ENCODE data around the gene TTLL10.

Gene TTLL10

DNA sequence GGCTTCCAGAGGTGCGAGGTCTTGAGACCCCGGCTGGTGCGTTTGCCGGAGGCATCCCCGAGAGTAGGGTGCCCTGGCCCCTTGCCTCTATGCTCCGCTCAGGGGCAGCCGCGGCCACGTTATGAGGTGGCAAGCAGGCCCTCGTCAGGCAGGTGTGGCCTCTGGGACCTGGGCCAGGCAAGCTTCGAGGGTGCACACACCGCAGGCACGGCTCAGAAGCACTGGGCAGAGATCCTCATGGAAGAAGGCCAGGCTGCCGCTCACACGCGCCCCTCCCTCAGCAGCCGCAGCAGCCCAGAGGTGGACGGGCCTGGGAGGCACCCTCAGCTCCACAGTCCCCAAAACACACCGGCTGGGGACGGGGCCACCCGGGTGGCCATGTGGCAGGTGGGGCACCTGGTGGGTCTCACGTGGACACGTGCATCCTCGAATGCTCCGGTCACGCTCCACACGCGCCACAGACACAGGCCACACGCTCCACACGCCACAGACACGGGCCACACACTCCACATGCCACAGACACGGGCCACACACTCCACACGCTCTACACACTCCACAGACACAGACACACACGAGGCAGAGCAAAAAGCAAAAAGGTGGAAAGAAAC is 51.7 kb downstream of the TTLL10 start:
- no peak for DNase-seq

DNA sequence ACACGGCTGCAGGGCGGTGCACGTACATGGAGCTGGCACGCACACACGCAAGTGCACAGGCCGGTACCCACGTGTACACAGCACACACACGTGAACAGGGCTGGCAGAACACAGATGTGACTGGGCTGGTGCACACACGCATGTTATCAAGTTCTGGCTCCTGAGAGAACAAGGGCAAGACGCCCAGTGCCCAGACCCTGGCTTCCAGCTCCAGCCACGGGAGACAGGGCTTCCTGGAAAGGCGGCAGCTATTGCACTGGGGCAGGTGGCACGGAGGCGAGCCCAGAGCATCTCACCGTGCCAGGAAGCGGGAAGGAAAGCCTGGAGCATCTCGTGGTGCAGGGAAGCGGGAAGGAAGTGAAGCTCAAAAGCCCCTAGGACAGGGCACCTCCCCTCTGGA is 52.2 kb downstream of the TTLL10 start:
- DNase-seq, result no peak

DNA sequence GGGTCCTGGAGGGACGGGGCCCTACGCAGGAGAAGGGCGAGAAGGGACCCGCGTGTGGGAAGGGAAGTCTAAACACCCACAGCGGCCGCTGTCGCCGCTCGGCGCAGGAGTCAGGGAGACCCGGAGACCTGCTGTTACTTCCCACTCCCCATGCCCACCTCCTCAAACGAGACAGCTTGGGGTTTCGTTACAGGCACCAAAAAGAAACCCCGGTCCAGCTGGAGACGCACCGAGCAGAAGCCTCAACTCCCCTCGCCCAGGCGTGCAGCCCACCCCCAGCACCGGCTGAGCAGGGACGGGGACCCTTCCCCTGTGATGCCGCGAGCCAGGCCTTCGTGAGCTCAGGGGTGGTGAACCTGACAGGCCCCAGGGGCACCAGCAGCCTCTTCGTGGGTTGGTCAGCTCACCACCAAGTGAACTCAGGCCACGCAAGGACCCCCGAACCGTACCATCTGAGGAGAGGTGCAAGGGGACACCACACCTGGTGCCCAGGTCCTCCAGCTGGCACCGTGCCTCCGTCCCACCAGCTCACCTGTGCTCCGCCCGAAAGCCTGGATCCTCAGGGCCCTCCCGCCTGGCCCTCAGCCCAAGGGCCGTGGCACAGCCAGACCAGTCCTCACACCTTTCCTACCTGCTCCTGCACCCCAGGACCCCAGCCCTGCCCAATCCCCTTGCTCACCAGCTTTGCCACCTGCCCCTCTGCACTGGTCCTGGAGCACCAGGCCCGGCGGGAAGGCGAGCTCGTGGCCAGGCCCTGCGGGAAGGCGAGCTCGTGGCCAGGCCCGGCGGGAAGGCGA is 53.1 kb downstream of the TTLL10 start:
- DNase-seq, result no peak

DNA sequence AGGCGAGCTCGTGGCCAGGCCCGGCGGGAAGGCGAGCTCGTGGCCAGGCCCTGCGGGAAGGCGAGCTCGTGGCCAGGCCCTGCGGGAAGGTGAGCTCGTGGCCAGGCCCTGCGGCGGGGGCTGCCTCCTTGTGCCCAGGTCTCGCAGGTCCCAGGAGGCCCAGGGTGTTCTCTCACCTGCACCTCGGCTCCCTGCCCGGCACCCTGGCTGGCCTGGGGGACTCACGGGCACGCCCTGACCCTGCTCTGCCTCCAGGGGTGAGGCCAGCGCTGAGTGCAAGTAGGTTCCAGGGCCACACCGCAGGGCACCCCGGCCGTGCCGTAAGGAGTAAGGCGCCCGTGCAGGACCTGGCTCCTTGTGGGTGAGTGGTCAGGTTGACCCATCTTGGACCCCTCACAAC is 53.7 kb downstream of the TTLL10 start:
- no peak for DNase-seq

DNA sequence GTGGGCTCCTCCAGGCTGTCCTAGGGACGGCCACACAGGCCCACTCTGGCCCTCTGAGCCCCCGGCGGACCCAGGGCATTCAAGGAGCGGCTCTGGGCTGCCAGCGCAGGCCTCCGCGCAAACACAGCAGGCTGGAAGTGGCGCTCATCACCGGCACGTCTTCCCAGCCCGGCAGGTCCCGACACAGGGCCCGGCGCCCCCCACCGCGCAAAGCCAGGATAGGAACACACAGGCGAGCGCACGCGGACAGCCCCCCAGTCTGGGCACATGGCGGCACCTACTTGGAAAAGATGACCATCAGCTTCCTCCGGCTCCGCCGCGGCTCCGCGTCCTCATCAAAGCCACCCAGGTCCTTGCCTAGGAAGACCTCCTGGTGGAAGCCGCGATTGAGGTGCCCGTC is 54.5 kb downstream of the TTLL10 start:
- no peak for DNase-seq

DNA sequence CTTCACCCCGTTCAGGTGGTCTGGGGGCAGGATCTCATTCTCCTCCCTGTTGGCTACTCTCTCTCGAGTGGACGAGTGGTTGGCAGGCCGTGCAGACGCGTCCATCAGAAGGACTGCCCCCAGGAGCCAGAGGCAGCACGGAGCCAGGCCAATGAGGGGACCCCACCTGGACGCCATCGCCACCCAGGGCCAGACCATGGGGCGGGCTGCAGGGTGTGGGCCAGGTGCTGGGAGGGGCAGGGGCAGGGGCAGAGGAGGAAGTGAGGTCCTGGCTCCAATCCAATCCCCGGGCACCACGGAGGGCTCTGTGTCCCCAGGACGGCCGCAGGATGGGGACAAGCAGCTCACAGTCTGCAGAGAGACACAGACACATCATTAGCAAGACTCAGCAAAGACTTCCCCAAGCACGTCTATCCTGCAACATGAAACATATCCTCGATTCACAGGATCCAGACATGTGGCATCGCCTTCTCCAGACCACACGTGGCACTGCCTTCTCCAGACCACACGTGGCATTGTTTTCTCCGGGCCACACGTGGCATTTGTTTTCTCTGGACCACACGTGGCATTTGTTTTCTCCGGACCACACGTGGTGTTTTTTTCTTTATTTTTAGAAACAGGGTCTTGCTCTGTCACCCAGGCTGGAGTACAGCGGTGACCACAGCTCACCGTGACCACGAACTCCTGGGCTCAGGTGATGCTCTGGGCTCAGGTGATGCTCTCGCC is 55.1 kb downstream of the TTLL10 start:
- no peak for DNase-seq

DNA sequence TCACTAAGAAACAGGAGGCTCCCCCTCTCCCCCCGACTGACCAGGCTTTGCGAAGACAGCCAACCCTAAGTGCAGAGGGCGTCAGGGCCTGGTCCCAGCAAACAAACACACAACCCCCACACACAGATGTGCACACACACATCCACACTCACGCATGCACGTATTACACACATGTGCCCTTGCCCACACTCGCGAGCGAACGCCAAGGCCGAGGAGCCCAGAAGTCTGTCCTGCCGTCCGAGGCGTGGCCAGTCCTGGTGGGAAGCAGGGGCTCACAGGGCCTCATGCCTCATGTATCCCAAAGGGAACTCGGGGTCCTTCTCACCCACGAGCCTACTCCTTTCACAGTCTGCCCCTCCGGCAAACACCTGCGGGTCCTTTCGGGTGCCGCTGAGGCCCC is 56.1 kb downstream of the TTLL10 start:
- no peak for DNase-seq

DNA sequence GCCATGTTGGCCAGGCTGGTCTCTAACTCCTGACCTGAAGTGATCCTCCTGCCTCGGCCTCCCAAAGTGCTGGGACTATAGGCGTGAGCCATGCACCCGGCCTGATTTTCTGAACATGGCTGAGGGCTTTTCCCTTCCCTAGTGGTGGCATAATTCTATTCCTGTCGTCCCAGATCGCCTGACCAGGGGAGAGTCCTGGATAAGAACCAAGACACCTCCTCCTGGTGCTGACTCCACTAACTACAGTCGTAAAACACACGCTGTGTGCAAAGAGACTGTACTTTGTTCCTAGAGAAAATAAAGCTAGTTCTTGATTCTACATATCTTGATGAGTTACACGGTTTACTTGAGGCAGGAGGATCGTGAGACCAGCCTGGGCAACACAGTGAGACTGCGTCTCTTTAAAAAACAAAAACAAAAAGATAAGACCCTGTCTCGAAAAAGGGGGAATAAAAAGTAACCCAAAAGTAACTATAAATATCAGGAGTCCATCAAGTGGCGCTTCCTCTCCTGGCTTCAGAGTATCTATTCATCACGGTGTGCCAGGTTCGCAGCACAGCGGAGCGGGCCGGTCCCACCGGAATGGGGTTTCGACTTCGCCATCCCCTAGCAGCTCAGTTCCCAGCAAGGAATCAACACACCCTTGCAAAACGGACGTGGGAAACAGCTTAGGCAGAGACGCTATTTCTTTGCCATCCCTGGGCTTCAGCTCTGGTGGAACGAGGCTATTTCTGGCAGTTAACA is 57.1 kb downstream of the TTLL10 start:
- no peak for DNase-seq

DNA sequence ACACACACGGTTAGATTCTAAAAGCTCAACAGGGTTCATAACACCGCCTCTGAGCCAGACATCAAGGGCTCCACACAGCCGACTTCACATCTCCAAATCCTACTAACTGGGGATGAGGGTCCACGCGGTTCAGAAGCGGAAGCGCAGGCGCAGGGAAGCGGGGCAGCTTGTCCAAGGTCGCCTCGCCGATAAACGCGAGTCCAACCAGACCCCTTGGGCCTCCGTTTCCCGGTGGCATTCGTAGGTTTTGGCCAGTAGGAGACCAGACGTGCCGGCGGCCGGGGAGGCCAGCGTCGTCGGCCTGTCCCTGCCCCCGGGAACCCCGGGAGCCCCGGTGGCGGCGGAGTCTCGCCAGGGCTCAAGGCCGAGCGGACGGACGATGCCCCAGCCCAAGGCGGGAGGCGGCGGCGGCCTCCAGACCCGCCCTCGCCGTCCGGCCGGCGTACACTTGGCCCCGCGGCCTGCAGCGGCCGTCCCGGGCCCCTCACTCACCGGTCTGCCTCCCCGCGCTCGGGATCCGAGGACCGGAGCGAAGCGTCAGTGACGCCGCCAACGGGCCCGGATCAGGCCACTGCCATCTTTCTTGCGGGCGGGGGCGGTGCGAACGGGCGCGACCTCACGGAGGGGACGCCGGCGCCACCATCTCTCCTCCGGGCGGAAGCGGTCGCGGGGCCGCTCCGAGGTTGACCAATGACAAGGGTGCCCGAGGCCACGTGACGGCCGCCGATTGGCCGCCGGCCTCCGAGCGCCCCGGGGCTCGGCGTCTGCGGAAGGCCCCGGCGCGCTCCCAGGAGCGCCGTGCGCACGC is 57.9 kb downstream of the TTLL10 start, which contains the start of gene SDF4:
Gene SDF4 (minus strand): TSS at position 602 of the 808 bp plus-strand sequence. CDS start 3,229 bp downstream, outside the sequence.
- DNase-seq, result peak; percentile 98

DNA sequence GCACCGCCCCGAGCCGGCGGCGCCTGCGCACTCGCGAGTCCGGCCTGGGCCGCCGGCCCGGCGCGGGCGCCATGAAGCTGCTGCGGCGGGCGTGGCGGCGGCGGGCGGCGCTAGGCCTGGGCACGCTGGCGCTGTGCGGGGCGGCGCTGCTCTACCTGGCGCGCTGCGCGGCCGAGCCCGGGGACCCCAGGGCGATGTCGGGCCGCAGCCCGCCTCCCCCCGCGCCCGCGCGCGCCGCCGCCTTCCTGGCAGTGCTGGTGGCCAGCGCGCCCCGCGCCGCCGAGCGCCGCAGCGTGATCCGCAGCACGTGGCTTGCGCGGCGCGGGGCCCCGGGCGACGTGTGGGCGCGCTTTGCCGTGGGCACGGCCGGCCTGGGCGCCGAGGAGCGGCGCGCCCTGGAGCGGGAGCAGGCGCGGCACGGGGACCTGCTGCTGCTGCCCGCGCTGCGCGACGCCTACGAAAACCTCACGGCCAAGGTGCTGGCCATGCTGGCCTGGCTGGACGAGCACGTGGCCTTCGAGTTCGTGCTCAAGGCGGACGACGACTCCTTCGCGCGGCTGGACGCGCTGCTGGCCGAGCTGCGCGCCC is 58.6 kb downstream of the TTLL10 start, which contains the start of gene B3GALT6:
Gene B3GALT6 (plus strand): TSS at position 30 of the 588 bp plus-strand sequence. CDS start 42 bp downstream, at position 72.
- DNase-seq, result no peak

DNA sequence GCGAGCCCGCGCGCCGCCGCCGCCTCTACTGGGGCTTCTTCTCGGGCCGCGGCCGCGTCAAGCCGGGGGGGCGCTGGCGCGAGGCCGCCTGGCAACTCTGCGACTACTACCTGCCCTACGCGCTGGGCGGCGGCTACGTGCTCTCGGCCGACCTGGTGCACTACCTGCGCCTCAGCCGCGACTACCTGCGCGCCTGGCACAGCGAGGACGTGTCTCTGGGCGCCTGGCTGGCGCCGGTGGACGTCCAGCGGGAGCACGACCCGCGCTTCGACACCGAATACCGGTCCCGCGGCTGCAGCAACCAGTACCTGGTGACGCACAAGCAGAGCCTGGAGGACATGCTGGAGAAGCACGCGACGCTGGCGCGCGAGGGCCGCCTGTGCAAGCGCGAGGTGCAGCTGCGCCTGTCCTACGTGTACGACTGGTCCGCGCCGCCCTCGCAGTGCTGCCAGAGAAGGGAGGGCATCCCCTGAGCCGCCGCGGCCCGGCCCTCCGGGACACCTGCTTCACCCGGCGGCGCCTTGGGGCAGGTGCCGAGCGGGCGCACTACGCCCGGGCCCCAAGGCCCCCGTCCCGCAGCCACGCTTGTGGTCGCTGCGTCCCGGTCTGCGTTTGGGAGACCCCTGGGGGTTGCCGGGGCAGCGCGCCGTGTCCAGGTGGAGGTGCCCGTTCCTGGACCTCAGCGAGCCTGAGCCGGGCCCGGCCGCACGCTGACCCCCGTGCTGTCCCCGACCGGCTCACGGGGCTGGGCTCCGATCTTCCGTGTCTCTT is 59.3 kb downstream of the TTLL10 start:
- DNase-seq, result no peak

DNA sequence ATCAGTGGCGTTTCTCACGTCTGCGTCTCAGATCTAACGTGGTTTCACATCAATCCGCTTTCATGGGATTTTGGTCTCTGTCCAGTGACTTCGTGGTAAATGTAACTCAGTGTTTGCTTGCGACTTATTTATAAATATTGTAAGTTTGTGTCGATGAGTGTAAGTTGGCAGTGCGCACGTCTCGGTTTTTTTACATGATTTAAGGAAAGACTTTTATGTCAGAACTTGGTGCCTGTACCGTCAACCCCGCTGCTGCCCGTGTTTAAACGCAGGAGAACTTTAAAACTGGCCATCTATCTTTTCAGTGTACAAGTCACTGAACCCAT is 59.9 kb downstream of the TTLL10 start:
- DNase-seq, result no peak

DNA sequence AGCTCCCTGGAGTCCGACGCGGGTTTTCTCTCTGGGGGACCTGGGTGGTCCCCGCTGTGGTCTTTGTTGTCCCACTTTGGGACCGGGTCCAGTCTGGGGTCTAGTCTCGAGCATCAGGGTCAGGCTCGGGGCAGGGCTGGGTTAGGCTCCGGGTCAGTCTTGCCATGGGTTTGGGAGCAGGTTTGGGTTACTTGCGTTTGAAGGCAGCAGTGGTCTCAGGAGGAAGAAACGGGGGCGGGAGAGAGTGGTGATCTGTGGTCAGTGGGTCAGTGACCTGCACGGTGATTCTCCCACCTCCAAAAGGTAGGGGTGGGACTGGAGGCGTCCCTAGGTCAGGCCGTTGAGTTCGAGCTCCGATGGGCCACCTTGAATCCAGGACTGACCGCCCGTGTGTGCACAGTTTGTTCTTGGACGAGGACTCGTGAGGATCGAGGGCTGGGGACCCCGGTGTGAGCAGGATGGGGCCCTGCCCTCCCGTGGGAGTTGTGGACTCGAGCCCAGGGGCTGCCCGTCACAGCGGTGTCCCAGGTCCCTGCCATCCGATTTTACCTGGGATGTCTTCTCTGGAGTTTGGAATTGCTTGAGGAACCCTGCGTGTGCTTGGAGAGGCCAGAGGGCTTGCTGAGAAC is 60.6 kb downstream of the TTLL10 start:
- no peak for DNase-seq

DNA sequence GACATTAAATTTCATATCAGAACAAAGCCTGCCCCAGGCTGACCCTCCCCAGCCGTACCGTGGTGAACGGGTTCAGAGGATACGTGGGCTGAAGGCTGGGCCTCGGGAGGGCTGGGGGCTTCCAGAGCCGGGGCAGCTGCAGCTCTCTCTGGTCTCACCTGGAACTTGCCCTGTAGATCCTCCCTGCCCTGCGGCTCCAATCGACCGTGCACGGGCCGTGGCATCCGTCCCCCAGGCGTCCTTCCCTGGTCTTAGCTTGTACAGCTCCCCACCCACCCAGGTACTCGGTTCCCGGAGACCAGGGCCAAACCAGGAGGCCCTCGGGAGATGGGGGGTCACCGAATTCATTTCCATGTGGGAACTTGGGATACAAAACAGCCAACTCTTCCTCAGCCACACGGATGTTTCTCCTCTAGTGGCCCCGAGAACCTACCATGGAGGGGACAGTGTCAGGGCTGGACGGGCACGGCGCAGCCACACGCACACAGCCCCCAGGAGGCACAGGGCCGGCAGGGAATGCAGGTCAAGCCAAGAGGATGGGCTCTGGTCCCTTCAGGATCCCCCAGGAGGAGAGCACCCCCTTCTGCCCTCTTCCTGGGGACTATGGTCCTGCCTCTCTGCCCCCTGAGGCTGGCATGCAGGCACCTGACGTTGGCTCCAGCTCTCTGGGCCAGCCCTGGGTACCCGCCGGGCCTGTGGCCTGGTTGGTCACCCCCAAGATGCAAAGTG is 61.5 kb downstream of the TTLL10 start:
- no peak for DNase-seq

DNA sequence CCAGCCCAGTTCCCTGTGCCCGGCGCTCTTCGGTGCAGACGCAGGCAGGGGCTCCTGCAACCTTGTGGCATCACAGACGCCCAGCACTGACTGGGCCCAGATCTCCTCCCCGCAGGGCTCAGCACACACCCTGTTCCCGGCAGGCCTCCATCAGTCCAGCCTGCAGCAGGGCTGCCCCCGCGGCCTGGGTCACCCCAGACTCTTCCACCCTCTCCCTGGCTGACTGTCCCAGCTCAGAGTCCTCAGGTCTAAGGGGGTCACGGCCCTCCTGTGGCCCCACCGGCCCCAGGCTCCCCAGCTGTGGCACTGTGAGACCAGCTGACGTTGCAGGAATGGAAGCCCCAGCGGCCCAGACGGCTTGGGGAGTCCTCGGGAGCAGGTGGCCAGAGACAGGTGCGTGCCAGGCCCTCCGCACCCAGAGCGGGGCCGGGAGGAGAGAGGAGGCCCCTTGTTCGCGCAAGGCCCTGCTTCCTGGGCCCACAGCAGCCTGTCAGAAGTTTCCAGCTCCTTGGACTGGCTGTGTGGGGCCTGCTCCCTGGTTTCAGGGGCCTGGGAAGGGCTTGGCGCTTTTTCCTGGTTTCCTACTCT is 62.6 kb downstream of the TTLL10 start:
- DNase-seq, result no peak

DNA sequence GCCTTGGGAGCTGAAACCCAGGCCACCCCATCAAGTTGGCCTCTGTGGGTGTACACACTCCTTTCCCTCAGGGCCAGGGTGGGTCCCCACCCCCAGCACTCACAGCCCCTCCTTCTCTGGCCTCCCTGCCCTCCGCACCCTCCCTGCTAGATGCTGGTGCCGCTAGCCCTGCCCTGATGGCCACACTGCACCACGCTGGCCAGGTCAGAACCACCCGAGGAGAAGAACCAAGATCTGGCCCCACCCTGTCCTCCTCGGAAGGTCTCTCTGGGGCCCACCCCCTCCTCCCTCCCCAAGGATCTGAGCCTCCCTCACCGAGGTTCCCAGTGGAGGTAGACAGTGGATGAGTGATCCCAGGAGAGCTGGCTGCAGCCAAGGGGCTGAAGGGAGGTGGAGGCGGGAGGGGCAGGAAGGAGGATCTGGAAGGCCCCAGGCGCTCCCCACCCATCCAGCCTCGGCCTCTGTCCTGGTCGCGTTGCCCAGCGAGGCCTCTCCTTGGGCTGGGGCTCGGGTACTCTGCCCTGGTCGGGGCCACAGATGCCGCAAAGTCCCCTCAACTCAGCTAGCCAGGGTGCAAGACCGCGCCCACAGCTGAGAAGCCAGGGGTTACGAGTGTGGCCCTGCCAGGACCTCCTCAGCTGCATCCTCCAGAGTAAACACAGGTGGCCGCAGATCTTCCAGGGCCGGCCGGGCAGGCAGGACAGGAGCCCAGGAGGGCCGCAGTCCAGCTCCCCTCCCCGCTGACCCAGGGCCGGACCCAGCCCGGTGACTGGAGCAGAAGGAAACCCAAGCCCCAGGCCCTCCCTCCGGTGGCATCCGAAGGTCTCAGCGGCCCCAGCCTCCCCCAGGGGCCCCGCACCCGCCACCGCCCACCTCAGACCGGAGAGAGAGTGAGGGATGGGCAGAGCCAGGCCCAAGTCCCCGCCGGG is 63.5 kb downstream of the TTLL10 start:
- DNase-seq, result no peak

DNA sequence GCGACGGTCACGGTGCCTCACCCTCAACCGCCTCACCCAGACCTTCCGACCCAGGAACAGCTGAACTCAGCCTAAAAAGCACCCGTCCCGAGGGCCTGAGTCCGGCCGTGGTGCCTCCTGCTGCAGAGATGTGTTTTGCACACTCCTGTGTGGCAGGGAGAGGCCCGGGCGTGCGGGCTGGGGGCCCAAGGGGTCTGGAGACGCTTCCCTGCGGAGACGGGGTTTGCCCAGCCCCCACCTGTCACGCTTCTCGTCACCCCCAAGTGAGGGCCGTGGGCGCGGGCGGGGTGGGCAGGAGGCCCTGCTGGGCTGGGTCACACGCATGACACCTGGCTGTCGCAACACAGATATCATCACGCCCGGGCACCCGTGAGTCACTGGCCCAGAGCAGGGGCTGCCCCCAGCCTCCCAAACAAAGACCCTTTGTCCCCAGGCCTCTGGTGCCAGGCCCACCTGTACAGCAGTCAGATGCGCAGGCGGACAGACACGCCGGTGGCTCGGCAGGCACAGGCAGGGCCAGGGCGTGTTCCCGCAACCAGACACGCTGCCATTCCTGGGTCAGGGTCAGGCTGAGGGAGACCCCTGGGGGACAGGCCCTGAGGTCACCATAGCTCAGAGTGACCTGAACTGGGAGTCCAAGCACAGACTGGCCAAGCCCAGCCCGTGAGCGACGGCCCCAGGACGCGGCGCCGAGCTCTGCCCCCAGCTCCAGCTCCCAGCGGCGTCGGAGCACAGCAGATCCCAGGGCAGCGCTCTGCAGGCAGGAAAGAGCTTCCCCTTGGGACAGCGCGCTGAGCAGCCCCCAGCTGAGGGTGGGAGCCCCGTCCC is 64.4 kb downstream of the TTLL10 start:
- no peak for DNase-seq
